ENCODE data around the gene SFXN2. TPM values are rescaled to one million over a fixed set of nuclear protein-coding genes. Genes with fewer than 3 reads are reported as not detected.

The SFXN2 gene
- polyA plus RNA-seq, 1 experiment: 6.5 TPM

DNA sequence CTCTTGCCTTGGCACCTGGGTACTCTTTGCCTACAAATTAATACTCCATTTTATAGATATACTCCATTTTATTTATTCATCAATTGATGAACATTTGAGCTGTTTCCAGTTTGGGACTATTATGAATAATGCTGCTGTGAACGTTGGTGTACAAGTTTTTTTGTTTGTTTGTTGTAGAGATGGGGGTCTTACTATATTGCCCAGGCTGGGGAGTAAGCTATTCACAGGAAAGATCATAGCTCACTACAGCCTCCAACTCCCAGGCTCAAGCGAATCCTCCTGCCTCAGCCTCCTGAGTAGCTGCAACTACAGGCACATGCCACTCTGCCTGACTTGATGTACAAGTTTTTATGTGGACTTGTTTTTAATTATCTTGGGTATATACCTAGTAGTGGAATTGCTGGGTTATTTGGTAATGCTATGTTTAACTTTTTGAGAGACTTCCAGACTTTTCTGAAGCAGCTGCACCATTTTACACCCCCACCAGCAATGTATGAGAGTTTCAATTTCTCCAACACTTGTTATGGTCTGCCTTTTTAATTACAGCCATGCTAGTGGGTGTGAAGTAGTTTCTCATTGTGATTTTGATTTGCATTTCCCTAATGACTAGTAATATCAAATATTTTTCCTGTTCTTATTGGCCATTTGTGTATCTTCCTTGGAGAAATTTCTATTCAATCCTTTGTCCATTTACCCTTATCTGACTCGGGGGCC, 45.2 kb downstream of the SFXN2 start:
- ChIA-PET CTCF (interaction anchor here (0.7 kb wide), 1 partner anchor 295 kb away, joined by 4 read pairs; no protein-coding TSS in a partner anchor), POLR2A (no interaction called here)
- no peak for DNase-seq (ENCODE audit: low read depth, low spot score)
- H3K4me3 ChIP-seq (ENCODE audit: low read depth, low read length): no peak overlapping the region
- H3K9me3 ChIP-seq (ENCODE audit: control insufficient read depth, insufficient read depth, low read length): no peaks in the 10 kb centered on the region
- TF ChIP-seq, protein P1, sequence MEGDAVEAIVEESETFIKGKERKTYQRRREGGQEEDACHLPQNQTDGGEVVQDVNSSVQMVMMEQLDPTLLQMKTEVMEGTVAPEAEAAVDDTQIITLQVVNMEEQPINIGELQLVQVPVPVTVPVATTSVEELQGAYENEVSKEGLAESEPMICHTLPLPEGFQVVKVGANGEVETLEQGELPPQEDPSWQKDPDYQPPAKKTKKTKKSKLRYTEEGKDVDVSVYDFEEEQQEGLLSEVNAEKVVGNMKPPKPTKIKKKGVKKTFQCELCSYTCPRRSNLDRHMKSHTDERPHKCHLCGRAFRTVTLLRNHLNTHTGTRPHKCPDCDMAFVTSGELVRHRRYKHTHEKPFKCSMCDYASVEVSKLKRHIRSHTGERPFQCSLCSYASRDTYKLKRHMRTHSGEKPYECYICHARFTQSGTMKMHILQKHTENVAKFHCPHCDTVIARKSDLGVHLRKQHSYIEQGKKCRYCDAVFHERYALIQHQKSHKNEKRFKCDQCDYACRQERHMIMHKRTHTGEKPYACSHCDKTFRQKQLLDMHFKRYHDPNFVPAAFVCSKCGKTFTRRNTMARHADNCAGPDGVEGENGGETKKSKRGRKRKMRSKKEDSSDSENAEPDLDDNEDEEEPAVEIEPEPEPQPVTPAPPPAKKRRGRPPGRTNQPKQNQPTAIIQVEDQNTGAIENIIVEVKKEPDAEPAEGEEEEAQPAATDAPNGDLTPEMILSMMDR (IDR thresholded peaks at IDR 0.05; ENCODE audit: low read depth, low read length): no peak
- H3K27me3 ChIP-seq (ENCODE audit: control insufficient read depth, insufficient read depth, low read length): no peaks in the 10 kb centered on the region
- H3K27ac ChIP-seq (ENCODE audit: low read depth, low read length): no peak overlapping the region

DNA sequence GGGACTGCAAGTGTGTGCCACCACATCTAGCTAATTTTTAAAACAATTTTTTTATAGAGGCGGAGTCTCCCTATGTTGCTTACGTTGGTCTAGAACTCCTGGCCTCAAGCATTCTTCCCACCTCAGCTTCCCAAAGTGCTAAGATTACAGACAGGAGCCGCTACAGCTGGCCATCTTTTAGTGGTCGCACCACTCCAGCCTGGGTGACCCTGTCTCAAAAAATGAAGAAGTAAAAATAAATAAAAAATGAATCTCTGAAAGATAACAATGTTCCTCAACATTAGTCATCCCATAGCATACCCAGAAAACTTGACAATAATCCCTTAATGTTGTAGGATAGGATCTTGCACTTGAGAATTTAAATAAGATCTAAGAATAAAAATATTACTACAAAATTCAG, 47.5 kb downstream of the SFXN2 start:
- Histone ChIP-seq H3K27me3 (ENCODE audit: control insufficient read depth, insufficient read depth, low read length) (no peaks in the 10 kb centered on the region), H3K27ac (ENCODE audit: low read depth, low read length) (no peak overlapping the region), H3K9me3 (ENCODE audit: control insufficient read depth, insufficient read depth, low read length) (no peaks in the 10 kb centered on the region), H3K4me3 (ENCODE audit: low read depth, low read length) (no peak overlapping the region)
- CTCF ChIA-PET: interaction anchor here (0.7 to 3.1 kb wide), 2 partner anchors 8 to 9 kb away, joined by 4 to 27 read pairs; no protein-coding TSS in a partner anchor
- POLR2A ChIA-PET: no interaction called here
- DNase-seq (ENCODE audit: low read depth, low spot score): no peak
- TF ChIP-seq, protein P1 (IDR thresholded peaks at IDR 0.05; ENCODE audit: low read depth, low read length): no peak

DNA sequence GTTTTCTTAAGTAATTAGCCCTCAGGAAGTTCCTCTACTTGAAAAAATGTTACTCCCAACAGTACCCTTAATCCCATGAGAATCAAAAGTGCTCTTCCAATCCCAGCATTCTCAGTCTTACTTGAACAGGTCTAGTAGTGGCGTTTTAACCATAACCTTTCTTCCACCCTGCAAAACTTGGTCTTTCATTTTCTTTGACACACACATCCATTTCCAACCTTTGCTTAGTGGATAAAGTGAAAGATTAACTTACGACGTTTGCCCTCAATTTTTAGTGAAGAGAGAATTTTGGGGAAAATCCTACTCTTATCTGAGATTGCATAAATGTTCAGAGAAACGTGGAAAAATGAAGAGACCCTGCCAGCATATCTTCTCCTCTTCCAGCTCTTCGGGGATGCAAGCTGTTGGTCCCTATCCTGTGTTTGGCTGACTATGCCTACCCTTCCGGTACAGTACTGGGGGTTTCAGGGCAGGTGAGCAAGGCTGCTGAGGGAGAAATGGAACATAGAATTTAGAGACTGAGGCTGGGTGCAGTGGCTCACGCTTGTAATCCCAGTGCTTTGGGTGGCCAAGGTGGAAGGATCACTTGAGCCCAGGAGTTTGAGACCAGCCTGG, 48.1 kb downstream of the SFXN2 start:
- TF ChIP-seq, protein P1 (IDR thresholded peaks at IDR 0.05; ENCODE audit: low read depth, low read length): no peak
- CTCF ChIA-PET: interaction anchor here (3.1 kb wide), 1 partner anchor 9 kb away, joined by 27 read pairs; no protein-coding TSS in a partner anchor
- Histone ChIP-seq H3K27me3 (ENCODE audit: control insufficient read depth, insufficient read depth, low read length) (no peaks in the 10 kb centered on the region), H3K4me3 (ENCODE audit: low read depth, low read length) (no peak overlapping the region), H3K27ac (ENCODE audit: low read depth, low read length) (no peak overlapping the region), H3K9me3 (ENCODE audit: control insufficient read depth, insufficient read depth, low read length) (no peaks in the 10 kb centered on the region)
- DNase-seq (ENCODE audit: low read depth, low spot score): no peak
- POLR2A ChIA-PET: interaction anchor here (0.7 kb wide), 1 partner anchor 648 kb away, joined by 5 read pairs; no protein-coding TSS in a partner anchor

DNA sequence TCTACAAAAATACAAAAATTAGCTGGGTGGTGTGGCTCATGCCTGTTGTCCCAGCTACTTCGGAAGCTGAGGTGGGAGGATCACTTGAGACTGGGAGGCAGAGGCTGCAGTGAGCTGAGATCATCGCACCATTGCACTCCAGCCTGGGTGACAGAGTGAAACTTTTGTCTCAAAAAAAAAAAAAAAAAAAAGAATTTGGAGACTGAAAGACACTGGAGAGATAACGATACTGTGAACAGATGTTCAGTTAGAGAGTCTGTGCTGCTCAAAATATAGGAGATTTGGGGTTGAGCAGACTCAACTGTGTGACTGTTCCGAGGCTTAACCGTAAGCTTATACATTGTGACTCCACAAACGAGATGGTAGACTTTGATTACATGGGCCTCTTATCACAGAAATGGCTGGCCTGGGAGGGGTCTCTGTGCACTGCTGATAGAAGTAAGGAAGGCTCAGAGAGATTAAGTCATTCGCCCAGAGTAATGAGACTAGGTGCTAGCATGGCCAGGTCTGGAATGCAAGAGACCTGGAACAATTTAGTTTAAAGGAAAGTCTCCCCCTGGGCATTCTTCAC, 48.7 kb downstream of the SFXN2 start:
- H3K27me3 ChIP-seq (ENCODE audit: control insufficient read depth, insufficient read depth, low read length): no peaks in the 10 kb centered on the region
- H3K27ac ChIP-seq (ENCODE audit: low read depth, low read length): no peak overlapping the region
- H3K9me3 ChIP-seq (ENCODE audit: control insufficient read depth, insufficient read depth, low read length): no peaks in the 10 kb centered on the region
- CTCF ChIA-PET: interaction anchor here (3.1 kb wide), 1 partner anchor 10 kb away, joined by 27 read pairs; no protein-coding TSS in a partner anchor
- POLR2A ChIA-PET: interaction anchor here (0.7 kb wide), 2 partner anchors 649 to 1314 kb away, joined by 5 read pairs; no protein-coding TSS in a partner anchor
- H3K4me3 ChIP-seq (ENCODE audit: low read depth, low read length): no peak overlapping the region
- TF ChIP-seq, protein P1 (IDR thresholded peaks at IDR 0.05; ENCODE audit: low read depth, low read length): no peak
- no peak for DNase-seq (ENCODE audit: low read depth, low spot score)
